Hepatocyte (in vitro differentiated cells): Measurements from ENCODE around the gene FBXL7.

Experiments used
- EZH2phosphoT487 ChIP-seq: fragments of 200-600 bp; sonication (generic); IDR thresholded peaks from one replicate; pipeline ENCODE4 v1.6.1; 2018; ENCODE audit warnings: antibody characterized with exemption, mild to moderate bottlenecking, low read depth, moderate library complexity; ENCODE audit not compliant: unreplicated experiment, severe bottlenecking
- TF ChIP-seq, protein P1 (sequence below): fragments of 200-600 bp; sonication (generic); IDR thresholded peaks from 2 replicates; pipeline ENCODE4 v1.5.1; 2016; ENCODE audit warnings: antibody characterized with exemption, mild to moderate bottlenecking; ENCODE audit not compliant: poor library complexity

DNA sequence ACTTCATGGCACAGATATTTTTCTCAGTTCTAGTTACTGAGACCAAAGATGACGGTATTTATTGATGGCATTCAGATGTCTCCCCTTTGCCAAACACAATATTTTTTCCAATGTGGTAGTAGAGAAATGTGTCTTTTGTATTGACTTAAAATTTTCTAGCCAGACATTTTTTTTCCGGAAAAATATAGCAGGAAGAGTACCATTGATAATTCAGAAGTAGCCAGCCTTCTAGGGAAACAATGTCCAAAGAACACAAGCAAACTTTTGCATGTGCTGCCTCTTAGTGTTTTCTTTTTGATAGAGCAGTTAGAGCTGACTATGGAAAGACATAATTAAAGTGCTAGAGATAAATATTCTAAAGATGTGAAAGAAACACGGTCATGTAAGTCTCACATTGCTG, 448.2 kb downstream of the FBXL7 start:
- no peak for TF ChIP-seq EZH2phosphoT487
- TF ChIP-seq, protein P1, sequence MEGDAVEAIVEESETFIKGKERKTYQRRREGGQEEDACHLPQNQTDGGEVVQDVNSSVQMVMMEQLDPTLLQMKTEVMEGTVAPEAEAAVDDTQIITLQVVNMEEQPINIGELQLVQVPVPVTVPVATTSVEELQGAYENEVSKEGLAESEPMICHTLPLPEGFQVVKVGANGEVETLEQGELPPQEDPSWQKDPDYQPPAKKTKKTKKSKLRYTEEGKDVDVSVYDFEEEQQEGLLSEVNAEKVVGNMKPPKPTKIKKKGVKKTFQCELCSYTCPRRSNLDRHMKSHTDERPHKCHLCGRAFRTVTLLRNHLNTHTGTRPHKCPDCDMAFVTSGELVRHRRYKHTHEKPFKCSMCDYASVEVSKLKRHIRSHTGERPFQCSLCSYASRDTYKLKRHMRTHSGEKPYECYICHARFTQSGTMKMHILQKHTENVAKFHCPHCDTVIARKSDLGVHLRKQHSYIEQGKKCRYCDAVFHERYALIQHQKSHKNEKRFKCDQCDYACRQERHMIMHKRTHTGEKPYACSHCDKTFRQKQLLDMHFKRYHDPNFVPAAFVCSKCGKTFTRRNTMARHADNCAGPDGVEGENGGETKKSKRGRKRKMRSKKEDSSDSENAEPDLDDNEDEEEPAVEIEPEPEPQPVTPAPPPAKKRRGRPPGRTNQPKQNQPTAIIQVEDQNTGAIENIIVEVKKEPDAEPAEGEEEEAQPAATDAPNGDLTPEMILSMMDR = peak; percentile 20
